Upper lobe of right lung (tissue), 1 donor: ENCODE data around the gene CANT1. TPM values are rescaled to one million over a fixed set of nuclear protein-coding genes. Genes with fewer than 3 reads are reported as not detected.

Experiments used
- ATAC-seq: fragments of 200-7000 bp; cut with Tn5 transposase; one replicate; pipeline ENCODE4 v1.9.1; 2020; ENCODE audit warnings: mild to moderate bottlenecking, moderate library complexity
- DNase-seq: peaks from one replicate; pipeline ENCODE4 v3.0.0-alpha.2; 2020
- H3K27ac ChIP-seq: fragments of 200-600 bp; one replicate; pipeline ENCODE4 v1.8.0; 2022
- H3K27me3 ChIP-seq: fragments of 200-600 bp; one replicate; pipeline ENCODE4 v1.8.0; 2022; ENCODE audit warnings: mild to moderate bottlenecking
- H3K36me3 ChIP-seq: fragments of 200-600 bp; one replicate; pipeline ENCODE4 v1.8.0; 2022
- H3K4me1 ChIP-seq: fragments of 200-600 bp; one replicate; pipeline ENCODE4 v1.8.0; 2022
- H3K4me3 ChIP-seq: fragments of 200-600 bp; one replicate; pipeline ENCODE4 v1.8.0; 2022; ENCODE audit warnings: mild to moderate bottlenecking
- H3K9me3 ChIP-seq: fragments of 200-600 bp; one replicate; pipeline ENCODE4 v1.8.0; 2022
- intact Hi-C: fragments of 100-400 bp; cut with DNase I; formaldehyde crosslinking; loops from one replicate; pipeline ENCODE4 v1.11.0; 2022
- total RNA-seq: library from RNA; stranded (reverse); fragmentation: NEBNext Ultra II Directional; extraction: Animal tissue kit (Norgen Biotek cat#: 25700); gene quantifications from one replicate; pipeline ENCODE4 v1.2.1, GENCODE V29; 2021
- TF ChIP-seq, protein P1 (sequence below): fragments of 200-600 bp; IDR thresholded peaks from one replicate; pipeline ENCODE4 v1.8.0; 2022; ENCODE audit warnings: antibody characterized with exemption
- donor health status: DM: no; HTN: yes; CAD: no; lungs with severe emphysema.

The CANT1 gene
- total RNA-seq, 1 donor from 2014 or later = 59.6 TPM

- Histone ChIP-seq H3K27me3 (no peaks in the 10 kb centered on the region), H3K4me1 (peaks cover 20% of the 10 kb centered on the region), H3K4me3 (no peak overlapping the region), H3K9me3 (no peaks in the 10 kb centered on the region), H3K36me3 (peaks cover 65% of the 10 kb centered on the region), H3K27ac (no peak overlapping the region)
- TF ChIP-seq, protein P1, sequence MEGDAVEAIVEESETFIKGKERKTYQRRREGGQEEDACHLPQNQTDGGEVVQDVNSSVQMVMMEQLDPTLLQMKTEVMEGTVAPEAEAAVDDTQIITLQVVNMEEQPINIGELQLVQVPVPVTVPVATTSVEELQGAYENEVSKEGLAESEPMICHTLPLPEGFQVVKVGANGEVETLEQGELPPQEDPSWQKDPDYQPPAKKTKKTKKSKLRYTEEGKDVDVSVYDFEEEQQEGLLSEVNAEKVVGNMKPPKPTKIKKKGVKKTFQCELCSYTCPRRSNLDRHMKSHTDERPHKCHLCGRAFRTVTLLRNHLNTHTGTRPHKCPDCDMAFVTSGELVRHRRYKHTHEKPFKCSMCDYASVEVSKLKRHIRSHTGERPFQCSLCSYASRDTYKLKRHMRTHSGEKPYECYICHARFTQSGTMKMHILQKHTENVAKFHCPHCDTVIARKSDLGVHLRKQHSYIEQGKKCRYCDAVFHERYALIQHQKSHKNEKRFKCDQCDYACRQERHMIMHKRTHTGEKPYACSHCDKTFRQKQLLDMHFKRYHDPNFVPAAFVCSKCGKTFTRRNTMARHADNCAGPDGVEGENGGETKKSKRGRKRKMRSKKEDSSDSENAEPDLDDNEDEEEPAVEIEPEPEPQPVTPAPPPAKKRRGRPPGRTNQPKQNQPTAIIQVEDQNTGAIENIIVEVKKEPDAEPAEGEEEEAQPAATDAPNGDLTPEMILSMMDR = no peak
- intact Hi-C loops = no loop called here
- DNase-seq (no peak), ATAC-seq (no peak)
Measured at GRCh38 chr17:78991906-78992532, 17.5 kb downstream of the CANT1 start.

DNA sequence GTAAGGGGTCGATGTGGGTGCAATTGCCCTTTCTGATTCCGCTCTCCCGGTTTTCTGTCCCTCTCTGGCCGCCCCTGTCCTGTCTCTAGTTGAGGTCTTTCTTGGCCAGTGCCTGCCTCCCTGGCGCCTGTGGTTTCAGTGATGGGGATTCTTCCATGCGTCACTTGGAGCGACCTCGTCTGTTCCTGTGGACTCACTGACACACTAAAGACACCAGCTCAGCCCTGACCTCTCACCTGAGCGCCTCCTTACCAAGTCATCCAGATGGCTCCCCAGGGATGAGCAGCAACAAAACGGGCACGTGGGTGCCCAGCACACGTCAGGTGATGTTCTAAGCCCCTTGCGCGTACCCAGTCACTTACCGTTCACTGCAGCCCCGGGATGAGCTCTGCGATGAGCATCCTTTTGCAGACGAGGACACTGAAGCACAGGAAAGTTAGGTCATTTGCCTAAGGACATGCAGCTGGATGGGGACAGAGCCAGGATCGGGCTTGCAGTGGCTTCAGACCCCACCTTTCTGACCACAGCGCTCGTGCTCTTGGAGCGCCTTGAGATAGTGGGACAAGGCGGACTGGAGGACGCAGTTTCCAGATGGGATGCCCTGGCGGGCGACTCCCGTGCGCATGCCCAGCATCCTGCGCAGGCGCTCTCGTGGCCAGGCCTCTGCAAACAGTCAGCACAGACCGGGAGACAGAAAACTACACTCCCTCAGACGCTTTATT, 18.4 kb downstream of the CANT1 start:
- DNase-seq (no peak), ATAC-seq (no peak)
- Histone ChIP-seq H3K36me3 (peaks cover 57% of the 10 kb centered on the region), H3K27me3 (no peaks in the 10 kb centered on the region), H3K27ac (no peak overlapping the region), H3K4me1 (peaks cover 19% of the 10 kb centered on the region), H3K9me3 (no peaks in the 10 kb centered on the region), H3K4me3 (no peak overlapping the region)
- intact Hi-C loops = no loop called here
- TF ChIP-seq, protein P1 = no peak

GRCh38 chr17:78990349-78991016, 19.1 kb downstream of the CANT1 start:
- TF ChIP-seq, protein P1 = no peak
- Histone ChIP-seq H3K27ac (no peak overlapping the region), H3K4me3 (no peak overlapping the region), H3K36me3 (peaks cover 50% of the 10 kb centered on the region), H3K4me1 (peaks cover 20% of the 10 kb centered on the region), H3K9me3 (no peaks in the 10 kb centered on the region), H3K27me3 (no peaks in the 10 kb centered on the region)
- intact Hi-C loops = no loop called here
- DNase-seq (peak; percentile 61), ATAC-seq (no peak)

- no peak overlapping the region for H3K4me3 ChIP-seq
- no peaks in the 10 kb centered on the region for H3K27me3 ChIP-seq
- intact Hi-C loops = no loop called here
- H3K27ac ChIP-seq = no peak overlapping the region
- no peaks in the 10 kb centered on the region for H3K9me3 ChIP-seq
- peaks cover 33% of the 10 kb centered on the region for H3K36me3 ChIP-seq
- TF ChIP-seq, protein P1 = no peak
- DNase-seq = no peak
- peaks cover 20% of the 10 kb centered on the region for H3K4me1 ChIP-seq
- no peak for ATAC-seq
Measured at GRCh38 chr17:78988152-78988551, 21.4 kb downstream of the CANT1 start.

- no peaks in the 10 kb centered on the region for H3K27me3 ChIP-seq
- peaks cover 19% of the 10 kb centered on the region for H3K36me3 ChIP-seq
- peak; percentile 81 for ATAC-seq
- H3K9me3 ChIP-seq = no peaks in the 10 kb centered on the region
- TF ChIP-seq, protein P1 = no peak
- no peak for DNase-seq
- peak overlapping the region; percentile 84 for H3K27ac ChIP-seq
- intact Hi-C loops = no loop called here
- peaks cover 20% of the 10 kb centered on the region for H3K4me1 ChIP-seq
- peak overlapping the region; percentile 44 for H3K4me3 ChIP-seq
Measured at GRCh38 chr17:78986649-78987328, 22.8 kb downstream of the CANT1 start.
